HG03575 (cell line): ENCODE results near the gene GFAP.

Experiments used
- ATAC-seq: cut with Tn5 transposase; IDR thresholded peaks from one replicate; pipeline ENCODE4 v1.9.1; 2021; ENCODE audit not compliant: unreplicated experiment, insufficient number of reproducible peaks, low FRiP score; ENCODE audit errors: extremely low read depth

The GFAP gene

GRCh38 chr17:44917456-44917855, 2.2 kb upstream of the GFAP start:
- ATAC-seq: no peak

- ATAC-seq: no peak
These were observed 1.5 kb upstream of the GFAP start for GRCh38 chr17:44916781-44917241.

GRCh38 chr17:44915862-44916780, 821 bp upstream of the GFAP start:
- no peak for ATAC-seq

GRCh38 chr17:44914698-44915271, 515 bp downstream of the GFAP start:
- no peak for ATAC-seq

GRCh38 chr17:44914148-44914547, 1.2 kb downstream of the GFAP start:
- ATAC-seq: no peak

- no peak for ATAC-seq
These were observed 1.6 kb downstream of the GFAP start for GRCh38 chr17:44913676-44914075.

- ATAC-seq: no peak
These were observed 2.3 kb downstream of the GFAP start for GRCh38 chr17:44912763-44913544.

- ATAC-seq: no peak
These were observed 3.9 kb downstream of the GFAP start for GRCh38 chr17:44911133-44912001.

GRCh38 chr17:44910231-44911106, 4.8 kb downstream of the GFAP start:
- ATAC-seq: no peak

- no peak for ATAC-seq
These were observed 5.6 kb downstream of the GFAP start for GRCh38 chr17:44909681-44910144.

- ATAC-seq: no peak
These were observed 6.5 kb downstream of the GFAP start for GRCh38 chr17:44908761-44909326.

- no peak for ATAC-seq
These were observed 7.4 kb downstream of the GFAP start for GRCh38 chr17:44907729-44908470.

GRCh38 chr17:44906763-44907728, 8.3 kb downstream of the GFAP start:
- no peak for ATAC-seq

GRCh38 chr17:44906010-44906646, 9.2 kb downstream of the GFAP start:
- ATAC-seq: no peak
